ENCODE data around the gene MS4A1. TPM values are rescaled to one million over a fixed set of nuclear protein-coding genes. Genes with fewer than 3 reads are reported as not detected.

MS4A1 gene
- total and polyA plus RNA-seq, 2 experiments from 2014 or later = 0.23 TPM; not detected in 1

Other genes with a start within 250 kb of the MS4A1 start
- not detected in 2 replicates for gene MS4A4E, start 212.7 kb upstream of the MS4A1 start, total RNA-seq (2014; rRNA removed; shearing (Covaris generic))
- not detected in 2 replicates for gene MS4A4E, start 212.7 kb upstream of the MS4A1 start, polyA plus RNA-seq (2016; fragmentation: Nextera tagmentation; extraction: Ambion mirVana)
- not detected in 2 replicates for gene MS4A4A, start 175.2 kb upstream of the MS4A1 start, total RNA-seq (2014; rRNA removed; shearing (Covaris generic))
- gene MS4A4A, start 175.2 kb upstream of the MS4A1 start, polyA plus RNA-seq (2016; fragmentation: Nextera tagmentation; extraction: Ambion mirVana) = not detected in 2 replicates
- gene MS4A6E, start 128.6 kb upstream of the MS4A1 start, total RNA-seq (2014; rRNA removed; shearing (Covaris generic)) = not detected in 2 replicates
- gene MS4A6E, start 128.6 kb upstream of the MS4A1 start, polyA plus RNA-seq (2016; fragmentation: Nextera tagmentation; extraction: Ambion mirVana) = not detected in 2 replicates
- 0.07 TPM in 1 of 2 replicates, not detected in the other for gene MS4A7, start 77.3 kb upstream of the MS4A1 start, total RNA-seq (2014; rRNA removed; shearing (Covaris generic))
- not detected in 2 replicates for gene MS4A7, start 77.3 kb upstream of the MS4A1 start, polyA plus RNA-seq (2016; fragmentation: Nextera tagmentation; extraction: Ambion mirVana)
- gene MS4A14, start 59.4 kb upstream of the MS4A1 start, total RNA-seq (2014; rRNA removed; shearing (Covaris generic)) = not detected in 2 replicates
- not detected in 2 replicates for gene MS4A14, start 59.4 kb upstream of the MS4A1 start, polyA plus RNA-seq (2016; fragmentation: Nextera tagmentation; extraction: Ambion mirVana)
- gene MS4A5, start 26.3 kb upstream of the MS4A1 start, total RNA-seq (2014; rRNA removed; shearing (Covaris generic)) = not detected in 2 replicates
- not detected in 2 replicates for gene MS4A5, start 26.3 kb upstream of the MS4A1 start, polyA plus RNA-seq (2016; fragmentation: Nextera tagmentation; extraction: Ambion mirVana)
- 0.21 TPM in 1 of 2 replicates, not detected in the other for gene MS4A12, start 36.9 kb downstream of the MS4A1 start, total RNA-seq (2014; rRNA removed; shearing (Covaris generic))
- 0.30 and 0.34 TPM in 2 replicates for gene MS4A12, start 36.9 kb downstream of the MS4A1 start, polyA plus RNA-seq (2016; fragmentation: Nextera tagmentation; extraction: Ambion mirVana)
- gene MS4A13, start 59.5 kb downstream of the MS4A1 start, total RNA-seq (2014; rRNA removed; shearing (Covaris generic)) = not detected in 2 replicates
- gene MS4A13, start 59.5 kb downstream of the MS4A1 start, polyA plus RNA-seq (2016; fragmentation: Nextera tagmentation; extraction: Ambion mirVana) = not detected in 2 replicates
- gene MS4A8, start 243.8 kb downstream of the MS4A1 start, total RNA-seq (2014; rRNA removed; shearing (Covaris generic)) = not detected in 2 replicates
- gene MS4A8, start 243.8 kb downstream of the MS4A1 start, polyA plus RNA-seq (2016; fragmentation: Nextera tagmentation; extraction: Ambion mirVana) = not detected in 2 replicates

Measured in GM23338 (cell line).